ENCODE results near the gene TSPAN18. TPM values are rescaled to one million over a fixed set of nuclear protein-coding genes. Genes with fewer than 3 reads are reported as not detected.

TSPAN18 gene
- total RNA-seq, 4 donors from 2014 or later: 6.7 to 13.1 (median 7.9) TPM

GRCh38 chr11:44934735-44935250, 208.0 kb downstream of the TSPAN18 start:
- DNase-seq (ENCODE audit: low spot score in 2 of 2): no peak
- 64 to 73% methylated on average over 3 to 9 of the region's 13 CpGs for WGBS, 2 donors
- H3K27me3 ChIP-seq: no peaks in the 10 kb centered on the region
- H3K27ac ChIP-seq: no peak overlapping the region
- no peaks in the 10 kb centered on the region for H3K9me3 ChIP-seq
- peaks cover 0 to 33% (median 0%) of the 10 kb centered on the region in 3 donors for H3K36me3 ChIP-seq
- TF ChIP-seq CTCF (IDR thresholded peaks at IDR 0.05): no peak
- no peak for TF ChIP-seq EP300 (IDR thresholded peaks at IDR 0.05)
- no peak for TF ChIP-seq POLR2A (IDR thresholded peaks at IDR 0.05)
- H3K4me1 ChIP-seq: peaks cover 0 to 16% (median 0%) of the 10 kb centered on the region in 4 donors
- no peak overlapping the region for H3K4me3 ChIP-seq

GRCh38 chr11:44936525-44936924, 209.8 kb downstream of the TSPAN18 start:
- Histone ChIP-seq H3K9me3 (no peaks in the 10 kb centered on the region), H3K4me3 (no peak overlapping the region), H3K27ac (no peak overlapping the region), H3K36me3 (peaks cover 0 to 22% (median 0%) of the 10 kb centered on the region in 3 donors), H3K4me1 (peaks cover 0 to 32% (median 0%) of the 10 kb centered on the region in 4 donors), H3K27me3 (no peaks in the 10 kb centered on the region)
- WGBS, 2 donors: 13 to 24% methylated on average over 20 of the region's 20 CpGs
- DNase-seq (ENCODE audit: low spot score in 2 of 2): peak; percentile 84 to 94
- TF ChIP-seq EP300 (IDR thresholded peaks at IDR 0.05) (no peak), CTCF (IDR thresholded peaks at IDR 0.05) (peak; percentile 93 to 98 (median 96))

GRCh38 chr11:44936951-44937543, 210.3 kb downstream of the TSPAN18 start:
- H3K9me3 ChIP-seq: no peaks in the 10 kb centered on the region
- TF ChIP-seq EP300 (IDR thresholded peaks at IDR 0.05) (no peak), POLR2A (IDR thresholded peaks at IDR 0.05) (no peak), CTCF (IDR thresholded peaks at IDR 0.05) (no peak)
- H3K27ac ChIP-seq: no peak overlapping the region
- H3K27me3 ChIP-seq: no peaks in the 10 kb centered on the region
- H3K4me1 ChIP-seq: peaks cover 0 to 35% (median 0%) of the 10 kb centered on the region in 4 donors
- WGBS, 2 donors: 64 to 70% methylated on average over 12 of the region's 12 CpGs
- DNase-seq (ENCODE audit: low spot score in 2 of 2): no peak
- H3K4me3 ChIP-seq: no peak overlapping the region
- H3K36me3 ChIP-seq: peaks cover 0 to 22% (median 0%) of the 10 kb centered on the region in 3 donors

GRCh38 chr11:44938066-44938691, 211.4 kb downstream of the TSPAN18 start:
- no peaks in the 10 kb centered on the region for H3K9me3 ChIP-seq
- DNase-seq (ENCODE audit: low spot score in 2 of 2): no peak
- H3K4me3 ChIP-seq: no peak overlapping the region
- H3K4me1 ChIP-seq: peaks cover 0 to 43% (median 5%) of the 10 kb centered on the region in 4 donors
- WGBS, 2 donors: 79 to 82% methylated on average over 18 to 19 of the region's 19 CpGs
- H3K27me3 ChIP-seq: no peaks in the 10 kb centered on the region
- H3K36me3 ChIP-seq: peaks cover 0 to 22% (median 0%) of the 10 kb centered on the region in 3 donors
- no peak for TF ChIP-seq POLR2A (IDR thresholded peaks at IDR 0.05)
- no peak for TF ChIP-seq EP300 (IDR thresholded peaks at IDR 0.05)
- no peak for TF ChIP-seq CTCF (IDR thresholded peaks at IDR 0.05)
- no peak overlapping the region for H3K27ac ChIP-seq

All from tibial nerve (tissue), 4 donors.